Lower leg skin (tissue), 3 donors: Measurements from ENCODE around the gene CHST8.

Experiments used
- POLR2A ChIP-seq, 2 donors: fragments of 450-650 bp; IDR thresholded peaks; one replicate each; pipeline ENCODE4 v1.6.1; 2016 to 2017; ENCODE audit warnings: antibody characterized with exemption in 2 of 2, mild to moderate bottlenecking in 1 of 2, moderate library complexity in 1 of 2
- TF ChIP-seq, protein P1 (sequence below), 3 donors: fragments of 450-650 bp; IDR thresholded peaks; one replicate each; pipeline ENCODE4 v1.5.1; 2016; ENCODE audit warnings: antibody characterized with exemption in 3 of 3, mild to moderate bottlenecking in 3 of 3, moderate library complexity in 2 of 3

DNA sequence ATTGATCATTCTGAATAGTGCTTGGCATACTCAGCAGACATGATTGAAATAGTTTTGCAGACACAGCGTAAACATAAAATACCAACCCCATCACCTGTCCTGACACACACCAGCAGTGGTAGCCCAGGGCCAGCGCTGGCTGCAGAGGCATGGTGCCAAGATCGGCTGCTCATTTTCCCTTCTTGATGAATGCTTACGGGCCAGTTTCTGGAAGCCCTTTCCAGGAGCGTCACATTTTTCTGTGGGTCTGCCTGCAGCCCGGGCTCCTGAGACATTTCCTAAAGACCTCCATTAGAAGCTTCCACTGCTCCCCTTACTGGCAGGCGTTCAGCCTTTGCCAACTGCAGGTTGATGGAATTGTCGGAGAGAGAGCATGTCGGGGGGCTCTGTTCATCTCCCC lies 48.6 kb downstream of the CHST8 start:
- TF ChIP-seq, protein P1, sequence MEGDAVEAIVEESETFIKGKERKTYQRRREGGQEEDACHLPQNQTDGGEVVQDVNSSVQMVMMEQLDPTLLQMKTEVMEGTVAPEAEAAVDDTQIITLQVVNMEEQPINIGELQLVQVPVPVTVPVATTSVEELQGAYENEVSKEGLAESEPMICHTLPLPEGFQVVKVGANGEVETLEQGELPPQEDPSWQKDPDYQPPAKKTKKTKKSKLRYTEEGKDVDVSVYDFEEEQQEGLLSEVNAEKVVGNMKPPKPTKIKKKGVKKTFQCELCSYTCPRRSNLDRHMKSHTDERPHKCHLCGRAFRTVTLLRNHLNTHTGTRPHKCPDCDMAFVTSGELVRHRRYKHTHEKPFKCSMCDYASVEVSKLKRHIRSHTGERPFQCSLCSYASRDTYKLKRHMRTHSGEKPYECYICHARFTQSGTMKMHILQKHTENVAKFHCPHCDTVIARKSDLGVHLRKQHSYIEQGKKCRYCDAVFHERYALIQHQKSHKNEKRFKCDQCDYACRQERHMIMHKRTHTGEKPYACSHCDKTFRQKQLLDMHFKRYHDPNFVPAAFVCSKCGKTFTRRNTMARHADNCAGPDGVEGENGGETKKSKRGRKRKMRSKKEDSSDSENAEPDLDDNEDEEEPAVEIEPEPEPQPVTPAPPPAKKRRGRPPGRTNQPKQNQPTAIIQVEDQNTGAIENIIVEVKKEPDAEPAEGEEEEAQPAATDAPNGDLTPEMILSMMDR (IDR thresholded peaks at IDR 0.05), result no peak
- TF ChIP-seq POLR2A (IDR thresholded peaks at IDR 0.05), result no peak
